CD1c-positive myeloid dendritic cell (primary cell): Measurements from ENCODE around the gene DDX17.
"Not testable (repeated sequence)": the region's sequence is repeated elsewhere in the genome, so short reads cannot be mapped to it uniquely, and the experiment has no call there.

ENCODE experiments used
- DNase-seq: peaks from one replicate; pipeline ENCODE4 v3.0.0-alpha.2; 2016; ENCODE audit errors: extremely low spot score

Gene DDX17

GRCh38 chr22:38491707-38492348 is 14.3 kb downstream of the DDX17 start:
- DNase-seq = no peak

- DNase-seq = no peak
These were observed 15.2 kb downstream of the DDX17 start for GRCh38 chr22:38490915-38491314.

- no peak for DNase-seq
These were observed 15.6 kb downstream of the DDX17 start for GRCh38 chr22:38490475-38490874.

GRCh38 chr22:38489561-38490145 is 16.5 kb downstream of the DDX17 start:
- DNase-seq = no peak

GRCh38 chr22:38489142-38489541 is 17.0 kb downstream of the DDX17 start:
- DNase-seq = no peak

GRCh38 chr22:38487946-38488345 is 18.2 kb downstream of the DDX17 start:
- DNase-seq = no peak

GRCh38 chr22:38485783-38486182 is 20.3 kb downstream of the DDX17 start:
- DNase-seq = no peak

- no peak for DNase-seq
These were observed 21.9 kb downstream of the DDX17 start for GRCh38 chr22:38484244-38484643.

GRCh38 chr22:38482662-38483308 is 23.3 kb downstream of the DDX17 start:
- no peak for DNase-seq

- no peak for DNase-seq
These were observed 24.2 kb downstream of the DDX17 start for GRCh38 chr22:38481871-38482332.

GRCh38 chr22:38481162-38481870 is 24.8 kb downstream of the DDX17 start:
- DNase-seq = no peak

- no peak for DNase-seq
These were observed 26.8 kb downstream of the DDX17 start for GRCh38 chr22:38479096-38479837.

GRCh38 chr22:38477585-38477984 is 28.5 kb downstream of the DDX17 start:
- DNase-seq = no peak

GRCh38 chr22:38474003-38474607 is 32.0 kb downstream of the DDX17 start:
- no peak for DNase-seq

- no peak for DNase-seq
These were observed 34.9 kb downstream of the DDX17 start for GRCh38 chr22:38471237-38471636.

GRCh38 chr22:38470179-38470578 is 35.9 kb downstream of the DDX17 start:
- not testable (repeated sequence) for DNase-seq

- no peak for DNase-seq
These were observed 36.8 kb downstream of the DDX17 start for GRCh38 chr22:38469306-38469781.

GRCh38 chr22:38468443-38469305 is 37.4 kb downstream of the DDX17 start:
- DNase-seq = no peak

- DNase-seq = peak; percentile 85
These were observed 38.1 kb downstream of the DDX17 start, which contains the start of gene KDELR3 for GRCh38 chr22:38467904-38468442. KDELR3 (plus strand) TSS chr22:38468096; CDS start chr22:38468234, 138 bp downstream.

GRCh38 chr22:38467438-38467903 is 38.6 kb downstream of the DDX17 start:
- DNase-seq = no peak
